ENCODE measurements around the gene SUSD4. TPM values are rescaled to one million over a fixed set of nuclear protein-coding genes. Genes with fewer than 3 reads are reported as not detected.

The SUSD4 gene
- total and polyA plus RNA-seq, 2 of the 8 experiments (the other 6 are each of a cell fraction or from before 2014, with no cell fraction given) = 3.9 to 5.2 TPM

DNA sequence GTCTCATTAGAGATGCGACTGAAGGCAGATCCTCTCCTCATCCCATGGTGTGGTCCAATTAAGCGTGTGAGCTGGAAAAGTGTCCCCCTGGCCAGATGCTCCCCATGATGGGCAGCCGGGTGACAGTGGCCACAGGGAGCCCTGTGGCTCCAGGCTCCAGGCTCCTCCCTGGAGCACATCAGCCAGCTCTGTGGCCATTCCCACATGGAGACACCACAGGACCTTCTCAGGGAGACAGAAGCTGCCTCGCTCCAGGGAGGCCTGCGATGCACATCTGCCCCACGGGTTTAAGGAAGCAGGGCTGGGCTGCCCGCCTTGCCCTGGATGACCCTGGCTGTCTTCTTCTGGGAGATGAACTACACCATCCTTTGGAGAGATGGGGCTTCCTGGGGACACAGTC is 121.0 kb downstream of the SUSD4 start (continued):
- no peak for TF ChIP-seq CTCF (IDR thresholded peaks at IDR 0.05; ENCODE audit: control extremely low read depth in 1 of 3, insufficient read depth in 1 of 3, low read depth in 1 of 3, low read length in 3 of 3)
- TF ChIP-seq CHD1 (IDR thresholded peaks at IDR 0.05; ENCODE audit: low read depth, low read length) = no peak
- TF ChIP-seq, protein P1, sequence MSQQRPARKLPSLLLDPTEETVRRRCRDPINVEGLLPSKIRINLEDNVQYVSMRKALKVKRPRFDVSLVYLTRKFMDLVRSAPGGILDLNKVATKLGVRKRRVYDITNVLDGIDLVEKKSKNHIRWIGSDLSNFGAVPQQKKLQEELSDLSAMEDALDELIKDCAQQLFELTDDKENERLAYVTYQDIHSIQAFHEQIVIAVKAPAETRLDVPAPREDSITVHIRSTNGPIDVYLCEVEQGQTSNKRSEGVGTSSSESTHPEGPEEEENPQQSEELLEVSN (IDR thresholded peaks at IDR 0.05) = no peak
- no peak for TF ChIP-seq SAP30 (IDR thresholded peaks at IDR 0.05; ENCODE audit: insufficient read depth, insufficient replicate concordance, low read length)

All from H1 (cell line).